Motor neuron (in vitro differentiated cells): ENCODE data around the gene KRTAP4-7. TPM values are rescaled to one million over a fixed set of nuclear protein-coding genes. Genes with fewer than 3 reads are reported as not detected.
"Not testable (repeated sequence)": the region's sequence is repeated elsewhere in the genome, so short reads cannot be mapped to it uniquely, and the experiment has no call there.

Source experiments
- ATAC-seq, 8 experiments: fragments of 200-7000 bp; cut with Tn5 transposase; replicated peaks in 6 of 8; 2 replicates each; pipeline ENCODE4 v1.8.0; 2021; ENCODE audit warnings: mild to moderate bottlenecking in 8 of 8, moderate library complexity in 8 of 8
- H3K27ac ChIP-seq, 2 donors: fragments of 250-450 bp; sonication (Bioruptor Pico); 2 replicates each; pipeline ENCODE4 v1.9.0; 2021; ENCODE audit warnings: antibody characterized with exemption in 2 of 2, mild to moderate bottlenecking in 2 of 2, moderate library complexity in 1 of 2
- H3K4me1 ChIP-seq, 2 donors: fragments of 250-450 bp; sonication (Bioruptor Pico); replicated peaks in 1 of 2; 2 replicates each; pipeline ENCODE4 v1.6.1; 2021; ENCODE audit warnings: antibody characterized with exemption in 2 of 2, mild to moderate bottlenecking in 2 of 2, moderate library complexity in 1 of 2
- H3K4me3 ChIP-seq, 5 donors: fragments of 250-450 bp; sonication (Bioruptor Pico); 2 replicates each; pipeline ENCODE4 v1.9.0; 2021; ENCODE audit warnings: antibody characterized with exemption in 5 of 5, mild to moderate bottlenecking in 5 of 5, moderate library complexity in 4 of 5
- WGBS, 10 experiments: fragments of 450-650 bp; shearing (Covaris generic); methylation state at CpG; one replicate each; pipeline ENCODE4 v1.0.0; 2022; 5-methylcytosine and 5-hydroxymethylcytosine counted together
- in situ Hi-C, 9 experiments: fragments of 400-800 bp; cut with MboI; loops; one replicate each; pipeline ENCODE4 v1.15.0; 2021; ENCODE audit warnings: low sequenced_read_pairs in 9 of 9, low pct_unique_long_range_greater_than_20kb in 2 of 9; ENCODE audit not compliant: unreplicated experiment in 9 of 9
- total RNA-seq, 8 experiments: library from RNA; unstranded; fragments of 300-600 nt; gene quantifications; 2 replicates each; pipeline versions ENCODE4 v1.2.3 to v1.2.4, GENCODE V29; 2022

KRTAP4-7 gene
- total RNA-seq, 8 experiments from 2014 or later = 0.52 TPM; not detected in 7

DNA sequence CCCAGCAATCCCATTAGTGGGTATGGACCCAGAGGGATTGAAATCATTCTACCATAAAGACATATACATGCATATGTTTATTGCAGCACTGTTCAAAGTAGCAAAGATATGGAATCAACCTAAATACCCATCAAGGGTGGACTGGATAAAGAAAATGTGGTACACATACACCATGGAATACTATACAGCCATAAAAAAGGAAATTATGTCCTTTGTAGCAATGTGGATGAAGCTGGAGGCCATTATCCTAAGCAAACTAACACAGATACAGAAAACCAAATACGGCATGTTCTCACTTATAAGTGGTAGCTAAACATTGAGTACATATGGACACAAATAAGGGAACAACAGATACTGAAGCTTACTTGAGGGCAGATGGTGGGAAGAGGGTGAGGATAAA lies 26.4 kb upstream of the KRTAP4-7 start:
- in situ Hi-C loops = no loop called here

DNA sequence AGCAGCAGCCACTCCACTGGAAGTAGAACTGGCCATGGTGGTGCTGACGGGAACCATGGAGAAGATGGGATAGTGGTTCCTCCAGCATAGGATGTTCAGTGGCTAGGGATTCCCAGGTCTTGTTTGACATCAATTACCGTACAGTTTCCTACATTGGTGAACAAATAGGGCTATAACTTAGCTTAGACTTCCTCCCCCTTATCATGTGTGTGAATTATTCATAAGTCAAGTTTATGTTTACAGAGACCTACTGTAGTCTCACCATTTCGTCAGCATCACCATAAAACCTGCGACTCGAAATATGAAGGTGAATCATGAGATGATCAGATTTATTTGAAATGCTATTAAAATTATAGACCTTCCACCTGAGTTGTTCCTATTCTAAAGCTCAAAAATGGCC lies 25.2 kb upstream of the KRTAP4-7 start:
- no peak for ATAC-seq
- Histone ChIP-seq H3K4me1 (no peaks in the 10 kb centered on the region), H3K4me3 (no peak overlapping the region), H3K27ac (no peak overlapping the region)
- in situ Hi-C loops = no loop called here
- WGBS, 10 experiments = 13 to 97% (median 87%) methylated on average over 3 to 5 of the region's 5 CpGs; no CpG with 5 or more reads in 1 of the 10 experiments

More for the DNA sequence above, 26.4 kb upstream of the KRTAP4-7 start:
- Histone ChIP-seq H3K27ac (no peak overlapping the region), H3K4me3 (no peak overlapping the region), H3K4me1 (no peaks in the 10 kb centered on the region)
- no peak for ATAC-seq
- WGBS, 10 experiments = 80 to 100% (median 86%) methylated on average over 1 of the region's 1 CpG; no CpG with 5 or more reads in 3 of the 10 experiments

GRCh38 chr17:41059276-41060051 lies 24.5 kb upstream of the KRTAP4-7 start:
- H3K27ac ChIP-seq, H3K4me3 ChIP-seq, in situ Hi-C loops, H3K4me1 ChIP-seq: not testable (repeated sequence)
- WGBS, 10 experiments = 0 to 65% (median 24%) methylated on average over 1 to 3 of the region's 31 CpGs; no CpG with 5 or more reads in 2 of the 10 experiments
- ATAC-seq = peak in 1 of 8 experiments; percentile 32

DNA sequence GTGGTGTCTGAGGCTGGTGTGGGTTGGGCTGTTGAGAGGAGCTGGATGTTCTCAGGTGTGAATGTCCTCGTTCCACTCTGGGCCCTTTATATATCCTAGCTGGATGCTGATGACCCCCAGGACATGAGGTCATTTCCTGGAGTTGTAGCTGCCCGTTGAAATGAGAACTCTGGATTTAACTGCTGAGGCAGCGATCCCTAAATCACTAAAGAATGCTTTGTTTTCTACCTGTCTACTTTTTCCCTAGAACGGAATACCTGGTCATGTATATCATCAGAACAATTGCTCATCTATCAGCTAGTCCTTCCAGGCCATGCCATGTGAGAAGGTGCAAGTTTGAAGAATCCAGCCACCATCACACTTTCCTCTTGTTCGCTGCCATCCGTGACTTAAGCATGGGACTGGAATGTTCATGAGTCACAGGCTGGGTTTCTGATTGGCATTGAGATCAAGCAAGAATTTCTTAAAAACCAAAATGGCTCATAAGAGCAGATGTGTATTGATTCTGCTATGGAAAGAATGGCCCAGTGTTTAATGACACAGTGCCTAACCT lies 23.8 kb upstream of the KRTAP4-7 start, which contains the start of gene KRTAP2-3:
Gene KRTAP2-3, minus strand, starts transcription at position 63 of the 553 bp plus-strand sequence. CDS start 64 bp downstream, outside the sequence.
- H3K4me3 ChIP-seq = no peak within 1 kb of the TSS
- H3K27ac ChIP-seq = no peak within 1 kb of the TSS
- in situ Hi-C loops = no loop called here
- H3K4me1 ChIP-seq = no peaks in the 10 kb centered on the region
- ATAC-seq = no peak
- WGBS, 10 experiments = 12 to 100% (median 75%) methylated on average over 1 to 6 of the region's 6 CpGs; no CpG with 5 or more reads in 3 of the 10 experiments

DNA sequence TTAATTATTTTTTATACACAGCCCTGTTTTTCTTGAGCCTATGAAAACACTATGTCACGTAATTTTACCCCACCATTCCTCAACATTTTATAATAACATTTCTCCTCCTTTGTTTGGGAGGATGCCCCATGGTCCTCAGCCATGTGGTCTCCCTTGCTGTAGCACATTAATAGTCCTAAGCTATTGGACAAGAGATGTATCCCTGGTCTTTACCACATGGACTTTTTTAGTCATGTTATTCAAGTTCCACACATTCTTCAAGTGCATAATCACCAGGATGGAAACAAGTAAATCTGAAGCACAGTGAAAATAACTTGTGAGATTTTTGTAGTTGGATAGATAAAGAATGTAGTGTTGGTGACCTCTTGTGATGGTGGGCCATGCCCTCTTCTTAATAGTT lies 22.0 kb upstream of the KRTAP4-7 start:
- Histone ChIP-seq H3K4me1 (no peaks in the 10 kb centered on the region), H3K27ac (no peak overlapping the region), H3K4me3 (no peak overlapping the region)
- in situ Hi-C loops = no loop called here
- peak in 1 of 8 experiments; percentile 81 for ATAC-seq
- WGBS, 10 experiments = 0 to 100% (median 76%) methylated on average over 1 of the region's 1 CpG; no CpG with 5 or more reads in 2 of the 10 experiments

DNA sequence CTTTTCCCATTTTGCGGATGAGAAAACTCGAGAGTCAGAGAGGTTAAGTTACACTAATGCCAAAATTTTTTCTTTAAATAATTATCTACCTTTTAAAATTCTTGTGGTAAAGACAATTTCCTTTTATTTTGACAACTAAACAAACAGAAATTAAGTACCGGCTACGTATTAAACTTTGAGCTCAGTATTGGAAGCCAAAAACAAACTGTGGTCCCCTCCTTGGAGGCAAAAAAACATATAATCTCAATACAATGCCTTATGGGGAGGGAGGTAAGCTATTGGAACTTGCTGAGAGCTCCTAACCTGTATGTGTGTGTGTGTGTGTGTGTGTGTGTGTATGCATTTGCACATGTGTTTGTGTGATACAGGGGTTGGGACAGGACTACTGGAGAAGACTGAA lies 20.5 kb upstream of the KRTAP4-7 start:
- Histone ChIP-seq H3K4me1 (no peaks in the 10 kb centered on the region), H3K4me3 (no peak overlapping the region), H3K27ac (no peak overlapping the region)
- in situ Hi-C loops = no loop called here
- no peak for ATAC-seq
- 75 to 98% (median 89%) methylated on average over 2 to 4 of the region's 4 CpGs; no CpG with 5 or more reads in 2 of the 10 experiments for WGBS, 10 experiments

- WGBS, 10 experiments = 56 to 100% (median 87%) methylated on average over 1 of the region's 1 CpG; no CpG with 5 or more reads in 1 of the 10 experiments
- in situ Hi-C loops = no loop called here
- Histone ChIP-seq H3K27ac (no peak overlapping the region), H3K4me3 (no peak overlapping the region), H3K4me1 (no peaks in the 10 kb centered on the region)
- ATAC-seq = no peak
These were observed 19.6 kb upstream of the KRTAP4-7 start for GRCh38 chr17:41064301-41064700.

- in situ Hi-C loops, ATAC-seq: not testable (repeated sequence)
- WGBS, 10 experiments = 46 to 95% (median 78%) methylated on average over 1 to 4 of the region's 16 CpGs; no CpG with 5 or more reads in 1 of the 10 experiments
These were observed 18.8 kb upstream of the KRTAP4-7 start for GRCh38 chr17:41065016-41065689.

GRCh38 chr17:41065829-41066624 lies 17.9 kb upstream of the KRTAP4-7 start, which contains the start of gene KRTAP2-4:
Gene KRTAP2-4, minus strand, starts transcription at chr17:41065879. Its CDS starts 34 bp downstream, at chr17:41065845.
- 51 to 100% (median 91%) methylated on average over 1 to 5 of the region's 6 CpGs for WGBS, 10 experiments
- Histone ChIP-seq H3K4me1 (no peaks in the 10 kb centered on the region), H3K27ac (no peak within 1 kb of the TSS), H3K4me3 (no peak within 1 kb of the TSS)
- in situ Hi-C loops = no loop called here
- peak in 6 of 8 experiments; percentile 16 to 90 (median 56) for ATAC-seq

More at GRCh38 chr17:41065016-41065689, 18.8 kb upstream of the KRTAP4-7 start:
- not testable (repeated sequence) for H3K27ac ChIP-seq, H3K4me3 ChIP-seq, H3K4me1 ChIP-seq

DNA sequence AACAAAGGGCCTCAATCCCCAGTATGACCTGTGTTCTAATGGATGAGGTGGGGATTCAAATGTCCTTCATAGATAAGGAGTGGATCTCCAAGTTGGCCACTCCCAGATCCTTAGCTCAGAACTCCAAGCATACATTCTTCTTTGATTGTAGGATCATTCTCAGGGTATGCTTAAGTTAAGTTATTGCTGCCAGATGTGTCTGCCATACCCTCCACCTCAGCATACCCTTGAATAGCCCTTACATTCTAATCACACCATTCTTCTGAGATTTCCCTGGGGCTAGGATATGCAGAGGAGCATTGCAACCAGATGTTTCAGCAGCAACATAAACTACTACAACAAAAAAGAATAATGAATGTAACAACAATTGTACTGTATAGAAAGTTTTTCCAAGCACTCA lies 16.7 kb upstream of the KRTAP4-7 start:
- Histone ChIP-seq H3K4me1 (no peaks in the 10 kb centered on the region), H3K27ac (no peak overlapping the region), H3K4me3 (no peak overlapping the region)
- in situ Hi-C loops = no loop called here
- peak in 3 of 8 experiments; percentile 83 to 93 (median 89) for ATAC-seq

GRCh38 chr17:41069031-41069430 lies 14.9 kb upstream of the KRTAP4-7 start:
- H3K4me3 ChIP-seq = no peak overlapping the region
- 50 to 100% (median 83%) methylated on average over 1 to 3 of the region's 3 CpGs; no CpG with 5 or more reads in 3 of the 10 experiments for WGBS, 10 experiments
- ATAC-seq = no peak
- no peak overlapping the region for H3K27ac ChIP-seq
- in situ Hi-C loops = no loop called here
- H3K4me1 ChIP-seq = peaks cover 0 to 3% of the 10 kb centered on the region in 2 donors

DNA sequence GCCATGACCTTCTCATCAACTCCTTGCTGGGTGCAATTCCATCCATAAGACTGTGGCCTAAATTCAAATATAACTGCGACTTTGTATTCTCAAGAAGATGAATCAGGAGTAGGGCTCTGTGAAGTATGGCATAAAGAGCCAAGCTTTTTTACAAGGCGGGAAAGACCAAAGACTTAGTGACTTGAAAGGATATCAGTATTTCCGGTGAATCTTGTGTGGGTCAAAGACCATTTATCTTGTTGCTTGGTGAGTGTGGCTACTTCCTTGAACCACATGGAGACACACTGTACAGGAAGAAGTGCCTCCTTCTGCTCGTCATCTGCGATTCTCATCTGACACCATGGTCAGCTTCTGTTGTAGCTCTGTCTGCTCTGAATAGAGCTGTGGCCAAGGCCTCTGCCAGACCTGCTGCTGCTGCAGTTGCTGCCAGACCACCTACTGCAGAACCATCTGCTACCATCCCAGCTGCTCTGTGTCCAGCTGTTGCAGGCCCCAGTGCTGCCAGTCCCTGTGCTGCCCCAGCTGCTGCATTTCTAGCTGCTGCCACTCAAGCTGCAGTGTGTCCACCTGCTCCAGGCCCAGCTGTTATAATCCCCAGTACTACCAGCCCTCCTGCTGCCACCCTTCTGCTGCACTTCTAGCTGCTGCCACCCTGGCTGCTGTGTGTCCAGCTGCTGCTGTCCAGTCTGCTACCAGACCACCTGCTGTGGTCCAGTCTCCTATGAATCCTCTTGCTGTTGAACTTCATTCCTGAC lies 12.2 kb upstream of the KRTAP4-7 start:
- Histone ChIP-seq H3K27ac (no peak overlapping the region), H3K4me1 (peaks cover 0 to 3% of the 10 kb centered on the region in 2 donors), H3K4me3 (no peak overlapping the region)
- in situ Hi-C loops = no loop called here
- no peak for ATAC-seq
- WGBS, 10 experiments = 88 to 100% (median 97%) methylated on average over 1 to 5 of the region's 5 CpGs; no CpG with 5 or more reads in 3 of the 10 experiments
